GM12878 (cell line): Measurements from ENCODE around the gene RNF150. TPM values are rescaled to one million over a fixed set of nuclear protein-coding genes. Genes with fewer than 3 reads are reported as not detected.

ENCODE experiments used
- ATAC-seq: fragments of 200-7000 bp; cut with Tn5 transposase; 3 replicates; pipeline ENCODE4 v1.9.1; 2020; ENCODE audit warnings: mild to moderate bottlenecking, moderate library complexity
- BruUV-seq: library from RNA; stranded (reverse); fragments of 400-500 nt; replicated peaks from 2 replicates; lab custom pipeline; 2021; lab: Mats Ljungman, UMichigan
- CTCF ChIA-PET: fragments of 300-600 bp; sonication (Branson Sonifier 250); formaldehyde crosslinking; extraction: SDS; loops from one replicate; lab custom pipeline; 2021; ENCODE audit warnings: inconsistent platforms; lab: Yijun Ruan, JAX
- POLR2A ChIA-PET: fragments of 350-600 bp; formaldehyde crosslinking; extraction: SDS; loops from one replicate; lab custom pipeline; 2021; ENCODE audit warnings: inconsistent platforms; lab: Charles Lee
- RAD21 ChIA-PET: fragments of 300-600 bp; sonication (Branson Sonifier 250); formaldehyde crosslinking; loops from one replicate; lab custom pipeline; 2023; ENCODE audit warnings: antibody characterized with exemption; ENCODE audit not compliant: unreplicated experiment; lab: Charles Lee
- SMC1A ChIA-PET: fragments of 300-600 bp; sonication (Branson Sonifier 250); formaldehyde crosslinking; loops from one replicate; lab custom pipeline; 2023; ENCODE audit not compliant: unreplicated experiment, uncharacterized antibody; lab: Charles Lee
- DNase-seq: peaks from one replicate; pipeline ENCODE4 v3.0.0-alpha.2; 2011; ENCODE audit warnings: low read depth, low spot score
- FAIRE-seq: peaks from 3 replicates; lab custom pipeline; 2011; peaks lifted over from hg19 to GRCh38; lab: Jason Lieb, UNC
- H2AFZ ChIP-seq: 2 replicates; pipeline ENCODE4 v1.6.0; 2011; ENCODE audit warnings: low read depth, low read length, control low read depth; ENCODE audit not compliant: control insufficient read depth
- H3K27ac ChIP-seq: 2 replicates; pipeline ENCODE4 v1.5.1; 2011; ENCODE audit warnings: control low read depth; ENCODE audit not compliant: control insufficient read depth, insufficient read depth
- H3K27me3 ChIP-seq, 2 experiments: replicated peaks in 1 of 2; 2 replicates each; pipeline versions ENCODE4 v1.6.0 to v1.6.1; 2011; ENCODE audit warnings: low read length in 1 of 2; ENCODE audit not compliant: control insufficient read depth in 2 of 2, insufficient read depth in 2 of 2
- H3K36me3 ChIP-seq, 2 experiments: 2 replicates each; pipeline ENCODE4 v1.5.1; 2011; ENCODE audit warnings: low read length in 1 of 2; ENCODE audit not compliant: control insufficient read depth in 2 of 2, insufficient read depth in 2 of 2
- H3K4me1 ChIP-seq: 2 replicates; pipeline ENCODE4 v1.6.1; 2011; ENCODE audit warnings: mild to moderate bottlenecking, low read length, moderate library complexity, mixed read lengths; ENCODE audit not compliant: control insufficient read depth, insufficient read depth
- H3K4me2 ChIP-seq: 2 replicates; pipeline ENCODE4 v1.6.0; 2011; ENCODE audit warnings: control low read depth; ENCODE audit not compliant: control insufficient read depth, insufficient read depth
- H3K4me3 ChIP-seq: fragments of 200-600 bp; sonication (generic); 2 replicates; pipeline ENCODE4 v1.5.1; 2016
- H3K79me2 ChIP-seq: 2 replicates; pipeline ENCODE4 v1.6.0; 2011; ENCODE audit warnings: low read length; ENCODE audit not compliant: control insufficient read depth, insufficient read depth
- H3K9ac ChIP-seq: 2 replicates; pipeline ENCODE4 v1.8.0; 2011; ENCODE audit warnings: low read length, control low read depth, mixed read lengths; ENCODE audit not compliant: control insufficient read depth, insufficient read depth
- H3K9me3 ChIP-seq: replicated peaks from 3 replicates; pipeline ENCODE4 v1.5.1; 2011; ENCODE audit warnings: mild to moderate bottlenecking, low read length; ENCODE audit not compliant: control insufficient read depth, insufficient read depth
- H4K20me1 ChIP-seq: 2 replicates; pipeline ENCODE4 v1.6.0; 2011; ENCODE audit not compliant: control insufficient read depth, insufficient read depth
- ASH2L ChIP-seq: fragments of 300-600, 200-600 bp; sonication (generic); IDR thresholded peaks from 2 replicates; pipeline ENCODE4 v1.6.1; 2017; ENCODE audit warnings: low read depth, mild to moderate bottlenecking, borderline replicate concordance
- BMI1 ChIP-seq: fragments of 450-650 bp; IDR thresholded peaks from 2 replicates; pipeline ENCODE4 v1.6.1; 2016; ENCODE audit warnings: mild to moderate bottlenecking, moderate library complexity, borderline replicate concordance
- EED ChIP-seq: sonication (generic); IDR thresholded peaks from 2 replicates; pipeline ENCODE4 v1.6.1; 2016; ENCODE audit warnings: antibody characterized with exemption, low read depth
- ESRRA ChIP-seq: IDR thresholded peaks from 2 replicates; pipeline ENCODE4 v1.6.1; 2012; ENCODE audit warnings: mild to moderate bottlenecking, low read length, improper control_type of control experiment
- ETV6 ChIP-seq, 2 experiments: fragments of 450-650 bp in 1 of 2; IDR thresholded peaks in 1 of 2; conservative IDR thresholded peaks in 1 of 2; 2 replicates each; pipeline ENCODE4 v1.6.1; 2014; ENCODE audit warnings: antibody characterized with exemption in 1 of 2, borderline replicate concordance in 1 of 2, low read depth in 1 of 2, mild to moderate bottlenecking in 1 of 2, moderate library complexity in 1 of 2
- EZH2 ChIP-seq: IDR thresholded peaks from 2 replicates; pipeline ENCODE4 v1.6.1; 2012; ENCODE audit warnings: low read depth, mild to moderate bottlenecking, control low read depth, inconsistent platforms, low read length, borderline replicate concordance; ENCODE audit not compliant: control insufficient read depth
- FOS ChIP-seq: IDR thresholded peaks from 3 replicates; pipeline ENCODE4 v1.6.1; 2011; ENCODE audit warnings: borderline replicate concordance; ENCODE audit not compliant: insufficient read length; ENCODE audit errors: extremely low read depth
- FOXK2 ChIP-seq: fragments of 450-650 bp; IDR thresholded peaks from 2 replicates; pipeline ENCODE4 v1.6.1; 2017; ENCODE audit warnings: mild to moderate bottlenecking, moderate library complexity
- GATAD2B ChIP-seq: fragments of 450-650 bp; conservative IDR thresholded peaks from 2 replicates; pipeline ENCODE4 v1.6.1; 2017; ENCODE audit warnings: low read depth, mild to moderate bottlenecking, moderate library complexity
- HDAC2 ChIP-seq: fragments of 200-600 bp; sonication (generic); IDR thresholded peaks from 2 replicates; pipeline ENCODE4 v1.6.1; 2017
- LARP7 ChIP-seq: fragments of 450-650 bp; IDR thresholded peaks from 2 replicates; pipeline ENCODE4 v1.6.1; 2017; ENCODE audit warnings: mild to moderate bottlenecking
- MEF2A ChIP-seq: IDR thresholded peaks from 2 replicates; pipeline ENCODE4 v1.6.1; 2011; ENCODE audit warnings: low read depth, mild to moderate bottlenecking, low read length, moderate library complexity; ENCODE audit not compliant: insufficient read depth
- MTA3 ChIP-seq: IDR thresholded peaks from 2 replicates; pipeline ENCODE4 v1.6.1; 2012; ENCODE audit warnings: low read length, inconsistent platforms, borderline replicate concordance
- MYC ChIP-seq: IDR thresholded peaks from 2 replicates; pipeline ENCODE4 v1.6.1; 2011; ENCODE audit warnings: mild to moderate bottlenecking, low read length, moderate library complexity, inconsistent platforms; ENCODE audit not compliant: insufficient read depth, insufficient replicate concordance, insufficient read length, severe bottlenecking
- NFYB ChIP-seq: IDR thresholded peaks from 2 replicates; pipeline ENCODE4 v1.6.1; 2011; ENCODE audit warnings: low read depth, mild to moderate bottlenecking, low read length, improper control_type of control experiment, moderate library complexity; ENCODE audit not compliant: insufficient read depth
- PML ChIP-seq: IDR thresholded peaks from 2 replicates; pipeline ENCODE4 v1.6.1; 2012; ENCODE audit warnings: low read length, inconsistent platforms
- POLR2A ChIP-seq: IDR thresholded peaks from 2 replicates; pipeline ENCODE4 v1.6.1; 2011; ENCODE audit warnings: low read depth, mild to moderate bottlenecking, low read length
- RBBP5 ChIP-seq: fragments of 200-600 bp; sonication (generic); conservative IDR thresholded peaks from 2 replicates; pipeline ENCODE4 v1.6.1; 2016
- TCF12 ChIP-seq: IDR thresholded peaks from 2 replicates; pipeline ENCODE4 v1.6.1; 2011; ENCODE audit warnings: low read depth, mild to moderate bottlenecking, low read length
- TCF7 ChIP-seq: IDR thresholded peaks from 2 replicates; pipeline ENCODE4 v1.6.1; 2014; ENCODE audit warnings: antibody characterized with exemption, borderline replicate concordance
- WRNIP1 ChIP-seq: IDR thresholded peaks from 2 replicates; pipeline ENCODE4 v1.6.1; 2011; ENCODE audit warnings: low read depth, low read length, improper control_type of control experiment, borderline replicate concordance
- ZNF384 ChIP-seq: IDR thresholded peaks from 2 replicates; pipeline ENCODE4 v1.6.1; 2012; ENCODE audit warnings: low read depth, mild to moderate bottlenecking, low read length, improper control_type of control experiment, borderline replicate concordance
- ZNF622 ChIP-seq: fragments of 450-650 bp; IDR thresholded peaks from 2 replicates; pipeline ENCODE4 v1.6.1; 2017; ENCODE audit warnings: mild to moderate bottlenecking, inconsistent platforms
- in situ Hi-C: fragments of 300-500 bp; cut with MboI; formaldehyde crosslinking; loops from 9 replicates; pipeline ENCODE4 v1.14.3; 2018; ENCODE audit warnings: mixed read lengths
- intact Hi-C: fragments of 100-400 bp; cut with micrococcal nuclease; formaldehyde crosslinking; loops from one replicate; pipeline ENCODE4 v1.14.2; 2022; ENCODE audit not compliant: unreplicated experiment
- polyA plus RNA-seq, 11 experiments: library from polyadenylated mRNA; depleted of rRNA in 4 of 11; unstranded in 6 of 11; stranded (reverse) in 5 of 11; fragments of >200 nt; fragmentation: Nextera tagmentation in 4 of 11; fragmentation: Illumina TruSeq in 1 of 11; extraction: Ambion mirVana in 4 of 11; extraction: Trizol in 1 of 11; gene quantifications; 1 replicate in 1 of 11; 2 replicates in 10 of 11; pipeline versions ENCODE4 v1.2.1 to v1.2.3, GENCODE V29; 2011 to 2016; ENCODE audit warnings: inconsistent platforms in 2 of 11, missing spikeins in 2 of 11, low read depth in 1 of 11
- total RNA-seq, 4 experiments: library from RNA; depleted of rRNA in 3 of 4; stranded (reverse); fragments of >200 nt in 3 of 4; fragmentation: Illumina TruSeq in 1 of 4; extraction: Trizol in 1 of 4; gene quantifications; 2 replicates each; pipeline versions ENCODE4 v1.2.1 to v1.2.3, GENCODE V29; 2013 to 2021
- TF ChIP-seq, protein P1 (sequence below), 3 experiments: IDR thresholded peaks in 2 of 3; conservative IDR thresholded peaks in 1 of 3; 2 replicates each; pipeline ENCODE4 v1.5.1; 2011; ENCODE audit warnings: low read depth in 3 of 3, low read length in 3 of 3, mild to moderate bottlenecking in 3 of 3, control low read depth in 2 of 3, moderate library complexity in 2 of 3, inconsistent platforms in 1 of 3, mixed read lengths in 1 of 3; ENCODE audit not compliant: control insufficient read depth in 2 of 3, insufficient read depth in 1 of 3; ENCODE audit errors: extremely low read depth in 1 of 3
- TF ChIP-seq, protein P2 (sequence below): IDR thresholded peaks from 2 replicates; pipeline ENCODE4 v1.6.1; 2011; ENCODE audit warnings: borderline replicate concordance, low read depth, mild to moderate bottlenecking, moderate library complexity, low read length; ENCODE audit not compliant: insufficient read depth, poor library complexity, severe bottlenecking

The RNF150 gene
- total and polyA plus RNA-seq, 10 of the 15 experiments (the other 5 are each of a cell fraction or from before 2014, with no cell fraction given) = 0.01 to 2.3 (median 0.04) TPM; not detected in 6

DNA sequence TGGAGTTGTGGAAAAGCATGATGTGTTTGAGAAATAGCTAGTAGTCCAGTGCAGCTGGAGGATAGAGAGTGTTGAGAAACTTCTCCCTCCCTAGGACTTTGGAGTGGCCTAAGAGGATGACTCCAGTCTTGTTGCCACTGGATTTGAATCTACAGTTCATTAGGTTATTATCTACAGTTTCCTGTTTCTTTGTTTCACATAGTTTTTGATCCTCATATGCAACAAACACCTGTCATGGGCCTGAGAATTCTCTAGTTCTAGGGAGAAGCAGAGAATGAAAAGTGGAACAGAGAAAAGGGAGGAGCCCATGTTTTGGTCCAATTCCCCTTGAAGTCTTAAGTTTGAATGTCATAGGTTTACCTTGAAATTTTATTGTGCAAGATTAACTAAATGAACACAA lies 303.4 kb downstream of the RNF150 start:
- H3K4me3 ChIP-seq = no peak overlapping the region
- POLR2A ChIA-PET = no interaction called here
- CTCF ChIA-PET = no interaction called here
- peak overlapping the region; percentile 1; the same call in 1 of the 2 replicates for H3K4me2 ChIP-seq
- H4K20me1 ChIP-seq = no peaks in the 10 kb centered on the region
- in situ Hi-C loops (loop anchor here (5.0 kb wide), 1 partner anchor 83 kb away; no protein-coding TSS in a partner anchor), intact Hi-C loops (loop anchor here (2.0 kb wide), 1 partner anchor 23 kb away; no protein-coding TSS in a partner anchor)
- H3K27ac ChIP-seq = peak overlapping the region; percentile 73
- peak; percentile 89 for FAIRE-seq
- RAD21 ChIA-PET = interaction anchor here (1.6 kb wide), 1 partner anchor 21 kb away, joined by 4 read pairs; no protein-coding TSS in a partner anchor
- no peaks in the 10 kb centered on the region for H3K79me2 ChIP-seq
- H3K4me1 ChIP-seq = peaks cover 36% of the 10 kb centered on the region
- no peaks in the 10 kb centered on the region for H3K36me3 ChIP-seq
- H3K9ac ChIP-seq = no peak overlapping the region
- peak; percentile 84 for ATAC-seq
- no peaks in the 10 kb centered on the region for H3K27me3 ChIP-seq
- no peak overlapping the region for H2AFZ ChIP-seq
- peak; percentile 55 for DNase-seq
- no peaks in the 10 kb centered on the region; the same call in 2 of the 3 replicates for H3K9me3 ChIP-seq
- SMC1A ChIA-PET = no interaction called here
- BruUV-seq = no TSS peak
- TF ChIP-seq TCF7 (no peak), ESRRA (no peak), EED (peak; percentile 79), WRNIP1 (no peak), EZH2 (no peak), GATAD2B (no peak), BMI1 (no peak), ASH2L (no peak), ZNF622 (no peak), TCF12 (0 out of 2 replicates have a peak, but pooled peaks have one; percentile 46), FOS (no peak), MTA3 (peak; percentile 53; the same call in 1 of the 2 replicates), ZNF384 (no peak), LARP7 (no peak), HDAC2 (no peak), MEF2A (no peak), NFYB (no peak), PML (no peak; the same call in 1 of the 2 replicates), MYC (no peak), FOXK2 (no peak), ETV6 (conservative IDR thresholded peaks at IDR 0.05 in 1 of 2, IDR thresholded peaks at IDR 0.05 in 1 of 2; ENCODE audit: borderline replicate concordance in 1 of 2, low read depth in 1 of 2) (no peak), RBBP5 (no peak), POLR2A (no peak)
- TF ChIP-seq, protein P1, sequence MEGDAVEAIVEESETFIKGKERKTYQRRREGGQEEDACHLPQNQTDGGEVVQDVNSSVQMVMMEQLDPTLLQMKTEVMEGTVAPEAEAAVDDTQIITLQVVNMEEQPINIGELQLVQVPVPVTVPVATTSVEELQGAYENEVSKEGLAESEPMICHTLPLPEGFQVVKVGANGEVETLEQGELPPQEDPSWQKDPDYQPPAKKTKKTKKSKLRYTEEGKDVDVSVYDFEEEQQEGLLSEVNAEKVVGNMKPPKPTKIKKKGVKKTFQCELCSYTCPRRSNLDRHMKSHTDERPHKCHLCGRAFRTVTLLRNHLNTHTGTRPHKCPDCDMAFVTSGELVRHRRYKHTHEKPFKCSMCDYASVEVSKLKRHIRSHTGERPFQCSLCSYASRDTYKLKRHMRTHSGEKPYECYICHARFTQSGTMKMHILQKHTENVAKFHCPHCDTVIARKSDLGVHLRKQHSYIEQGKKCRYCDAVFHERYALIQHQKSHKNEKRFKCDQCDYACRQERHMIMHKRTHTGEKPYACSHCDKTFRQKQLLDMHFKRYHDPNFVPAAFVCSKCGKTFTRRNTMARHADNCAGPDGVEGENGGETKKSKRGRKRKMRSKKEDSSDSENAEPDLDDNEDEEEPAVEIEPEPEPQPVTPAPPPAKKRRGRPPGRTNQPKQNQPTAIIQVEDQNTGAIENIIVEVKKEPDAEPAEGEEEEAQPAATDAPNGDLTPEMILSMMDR (IDR thresholded peaks at IDR 0.05 in 2 of 3, conservative IDR thresholded peaks at IDR 0.05 in 1 of 3; ENCODE audit: control insufficient read depth in 2 of 3, extremely low read depth in 1 of 3, insufficient read depth in 1 of 3, low read depth in 3 of 3, low read length in 3 of 3) = no peak
- TF ChIP-seq, protein P2, sequence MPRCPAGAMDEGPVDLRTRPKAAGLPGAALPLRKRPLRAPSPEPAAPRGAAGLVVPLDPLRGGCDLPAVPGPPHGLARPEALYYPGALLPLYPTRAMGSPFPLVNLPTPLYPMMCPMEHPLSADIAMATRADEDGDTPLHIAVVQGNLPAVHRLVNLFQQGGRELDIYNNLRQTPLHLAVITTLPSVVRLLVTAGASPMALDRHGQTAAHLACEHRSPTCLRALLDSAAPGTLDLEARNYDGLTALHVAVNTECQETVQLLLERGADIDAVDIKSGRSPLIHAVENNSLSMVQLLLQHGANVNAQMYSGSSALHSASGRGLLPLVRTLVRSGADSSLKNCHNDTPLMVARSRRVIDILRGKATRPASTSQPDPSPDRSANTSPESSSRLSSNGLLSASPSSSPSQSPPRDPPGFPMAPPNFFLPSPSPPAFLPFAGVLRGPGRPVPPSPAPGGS = no peak
